ENCODE measurements around the gene COBL. TPM values are rescaled to one million over a fixed set of nuclear protein-coding genes. Genes with fewer than 3 reads are reported as not detected.

Gene COBL, protein sequence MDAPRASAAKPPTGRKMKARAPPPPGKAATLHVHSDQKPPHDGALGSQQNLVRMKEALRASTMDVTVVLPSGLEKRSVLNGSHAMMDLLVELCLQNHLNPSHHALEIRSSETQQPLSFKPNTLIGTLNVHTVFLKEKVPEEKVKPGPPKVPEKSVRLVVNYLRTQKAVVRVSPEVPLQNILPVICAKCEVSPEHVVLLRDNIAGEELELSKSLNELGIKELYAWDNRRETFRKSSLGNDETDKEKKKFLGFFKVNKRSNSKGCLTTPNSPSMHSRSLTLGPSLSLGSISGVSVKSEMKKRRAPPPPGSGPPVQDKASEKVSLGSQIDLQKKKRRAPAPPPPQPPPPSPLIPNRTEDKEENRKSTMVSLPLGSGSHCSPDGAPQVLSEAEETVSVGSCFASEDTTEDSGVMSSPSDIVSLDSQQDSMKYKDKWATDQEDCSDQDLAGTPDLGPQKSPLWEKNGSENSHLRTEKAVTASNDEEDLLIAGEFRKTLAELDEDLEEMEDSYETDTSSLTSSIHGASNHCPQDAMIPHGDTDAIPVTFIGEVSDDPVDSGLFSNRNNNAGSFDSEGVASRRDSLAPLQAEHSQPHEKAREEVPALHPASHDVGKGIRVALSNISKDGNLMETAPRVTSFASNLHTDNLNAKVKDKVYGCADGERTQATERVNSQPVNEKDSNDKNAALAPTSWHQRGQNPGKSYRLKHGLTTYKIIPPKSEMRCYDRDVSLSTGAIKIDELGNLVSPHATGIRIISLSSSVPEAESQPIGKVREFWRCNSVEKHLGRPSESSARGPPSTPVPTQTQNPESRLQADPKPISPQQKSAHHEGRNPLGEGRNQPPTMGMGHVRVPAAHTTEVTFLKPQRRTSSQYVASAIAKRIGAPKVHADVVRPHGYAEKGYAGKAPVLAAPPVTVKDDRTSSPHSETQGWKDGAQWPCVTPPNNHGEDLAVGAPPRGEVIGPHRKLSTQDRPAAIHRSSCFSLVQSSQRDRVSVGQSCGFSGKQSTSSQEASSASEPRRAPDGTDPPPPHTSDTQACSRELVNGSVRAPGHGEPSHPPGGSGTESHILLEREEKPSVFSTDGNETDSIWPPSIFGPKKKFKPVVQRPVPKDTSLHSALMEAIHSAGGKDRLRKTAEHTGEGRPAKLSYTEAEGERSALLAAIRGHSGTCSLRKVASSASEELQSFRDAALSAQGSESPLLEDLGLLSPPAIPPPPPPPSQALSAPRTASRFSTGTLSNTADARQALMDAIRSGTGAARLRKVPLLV
- 2.0 and 3.0 TPM in 2 replicates for total RNA-seq

DNA sequence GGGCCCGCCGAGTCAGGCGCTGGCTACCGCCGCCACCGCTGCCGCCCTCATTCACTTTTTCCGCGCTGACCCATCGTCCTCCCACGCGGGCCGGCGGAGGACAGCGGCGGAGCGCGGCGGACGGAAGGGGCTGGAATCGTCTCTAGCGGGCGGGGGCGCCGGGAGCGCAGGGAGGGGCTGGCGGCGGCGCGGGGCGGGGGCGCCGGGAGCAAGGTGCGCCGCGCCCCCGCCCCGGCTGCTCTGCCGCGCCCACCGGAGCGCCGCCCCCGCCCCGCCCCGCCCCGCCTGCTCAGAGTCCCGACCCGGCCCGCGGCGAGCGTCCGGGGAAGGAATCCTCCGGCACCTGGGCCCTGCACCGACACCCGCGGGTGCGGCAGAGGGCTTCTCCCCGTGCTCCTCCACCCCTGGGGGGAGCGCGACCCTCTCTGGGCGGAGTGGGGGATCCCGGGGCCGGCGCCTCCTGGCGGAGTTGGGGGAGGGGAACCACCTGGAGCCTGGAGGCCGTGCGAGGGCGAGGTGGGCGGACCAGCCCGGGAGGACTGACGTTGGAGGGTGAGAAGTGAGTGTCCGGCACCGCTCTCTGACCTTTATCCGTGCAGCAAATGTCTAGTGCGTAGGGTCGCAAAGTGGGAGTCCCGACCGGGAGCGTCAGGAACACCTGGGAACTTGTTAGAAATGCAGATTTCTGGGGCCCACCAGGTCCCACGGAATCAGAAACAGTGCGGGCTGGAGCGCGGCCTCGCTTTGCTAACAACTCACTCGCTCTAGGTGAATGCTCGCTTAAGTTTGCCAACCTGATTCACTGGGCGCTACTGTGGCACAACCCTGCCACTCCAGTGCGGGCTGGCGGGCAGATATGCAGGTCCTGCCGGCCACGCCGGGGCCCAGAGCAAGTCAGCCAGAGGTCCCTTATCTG is at the start of gene COBL:
COBL (minus strand) TSS at position 144 of the 916 bp plus-strand sequence. CDS start 176 bp downstream, outside the sequence.

